HEK293 (cell line): ENCODE results near the gene SOX5.

Source experiments
- GLIS2 ChIP-seq: fragments of 450-650 bp; formaldehyde crosslinking; IDR thresholded peaks from 2 replicates; pipeline ENCODE4 v1.5.1; 2016; ENCODE audit warnings: missing biosample characterization, missing genetic modification characterization
- HOXA7 ChIP-seq: sonication (generic); formaldehyde crosslinking; IDR thresholded peaks from 2 replicates; pipeline ENCODE4 v1.8.1; 2022; ENCODE audit warnings: missing genetic modification reagents, borderline replicate concordance
- KLF10 ChIP-seq: fragments of 450-650 bp; IDR thresholded peaks from 2 replicates; pipeline ENCODE4 v1.5.1; 2018; ENCODE audit warnings: missing biosample characterization, mild to moderate bottlenecking, missing genetic modification characterization
- KLF16 ChIP-seq: fragments of 450-650 bp; formaldehyde crosslinking; IDR thresholded peaks from 2 replicates; pipeline ENCODE4 v1.5.1; 2017; ENCODE audit warnings: missing biosample characterization, missing genetic modification characterization
- MZF1 ChIP-seq: fragments of 450-650 bp; formaldehyde crosslinking; IDR thresholded peaks from 2 replicates; pipeline ENCODE4 v1.5.1; 2017; ENCODE audit warnings: missing biosample characterization, missing genetic modification characterization, borderline replicate concordance
- REPIN1 ChIP-seq: fragments of 450-650 bp; formaldehyde crosslinking; IDR thresholded peaks from 2 replicates; pipeline ENCODE4 v1.5.1; 2017; ENCODE audit warnings: missing biosample characterization, missing genetic modification characterization, low read depth
- ZNF792 ChIP-seq: fragments of 450-650 bp; formaldehyde crosslinking; IDR thresholded peaks from 2 replicates; pipeline ENCODE4 v1.5.1; 2016; ENCODE audit warnings: missing biosample characterization, missing genetic modification characterization
- TF ChIP-seq, protein P1 (sequence below): fragments of 450-650 bp; formaldehyde crosslinking; IDR thresholded peaks from 2 replicates; pipeline ENCODE4 v1.5.1; 2016; ENCODE audit warnings: missing biosample characterization, missing genetic modification characterization
- TF ChIP-seq, protein P2 (sequence below): fragments of 450-650 bp; formaldehyde crosslinking; IDR thresholded peaks from 2 replicates; pipeline ENCODE4 v1.5.1; 2016; ENCODE audit warnings: missing biosample characterization, missing genetic modification characterization
- TF ChIP-seq, protein P3 (sequence below): fragments of 450-650 bp; IDR thresholded peaks from 2 replicates; pipeline ENCODE4 v1.5.1; 2018; ENCODE audit warnings: missing biosample characterization, mild to moderate bottlenecking, missing genetic modification characterization
- TF ChIP-seq, protein P4 (sequence below): fragments of 450-650 bp; formaldehyde crosslinking; IDR thresholded peaks from 2 replicates; pipeline ENCODE4 v1.5.1; 2016; ENCODE audit warnings: missing biosample characterization, missing genetic modification characterization
- TF ChIP-seq, protein P5 (sequence below): fragments of 450-650 bp; formaldehyde crosslinking; IDR thresholded peaks from 2 replicates; pipeline ENCODE4 v1.5.1; 2016; ENCODE audit warnings: missing biosample characterization, missing genetic modification characterization
- TF ChIP-seq, protein P6 (sequence below): fragments of 450-650 bp; formaldehyde crosslinking; IDR thresholded peaks from 2 replicates; pipeline ENCODE4 v1.5.1; 2016; ENCODE audit warnings: missing biosample characterization, missing genetic modification characterization

DNA sequence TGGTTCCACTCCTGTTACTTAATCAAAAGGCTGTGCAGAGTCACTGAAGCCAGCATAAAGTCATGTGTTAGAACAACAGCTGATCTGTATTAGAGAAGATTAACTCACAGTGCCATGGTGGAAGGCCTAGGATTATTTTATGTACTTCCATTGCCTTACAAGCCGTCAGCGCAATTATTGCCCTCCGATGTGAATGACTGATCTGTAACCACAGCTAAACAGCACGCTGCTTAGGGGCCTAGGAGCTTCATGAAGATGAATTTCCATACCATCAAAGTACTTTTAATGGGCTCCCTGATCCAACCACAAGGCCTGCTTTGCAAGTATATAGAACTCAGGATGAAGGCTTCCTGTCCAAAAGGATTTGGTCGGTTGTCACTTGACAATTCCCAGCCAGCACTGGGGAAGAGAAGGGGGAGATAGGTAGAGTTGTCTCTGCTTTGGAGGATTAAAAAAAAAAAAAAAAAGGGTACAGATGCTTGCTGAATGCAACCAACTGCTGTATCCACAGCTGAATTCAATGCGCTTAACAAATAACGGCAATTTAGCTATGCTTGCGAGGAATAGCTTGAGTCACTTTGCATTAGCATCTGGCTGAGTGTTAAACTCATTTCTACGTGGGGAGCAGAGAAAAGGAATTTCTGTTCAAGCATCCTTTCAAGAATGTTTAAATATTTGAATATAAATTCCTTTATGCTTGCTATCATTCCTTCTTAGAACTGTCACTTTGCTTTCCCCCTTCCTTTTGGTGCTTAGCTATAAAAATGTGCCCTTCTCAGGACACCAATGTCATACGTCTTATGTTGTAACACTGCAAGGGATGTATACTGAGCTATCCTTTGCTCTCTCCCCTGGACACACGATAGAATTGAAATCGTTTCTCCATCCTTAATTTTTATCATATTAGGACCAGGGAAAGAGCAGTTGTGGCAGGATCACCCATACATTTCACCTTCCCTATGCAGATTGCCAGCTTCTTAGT lies 387.8 kb downstream of the SOX5 start:
- TF ChIP-seq MZF1 (tag by site-specific recombination) (no peak), ZNF792 (no peak), GLIS2 (tag by site-specific recombination) (no peak), HOXA7 (no peak), KLF10 (tag by site-specific recombination) (no peak), KLF16 (tag by site-specific recombination) (no peak), REPIN1 (tag by site-specific recombination) (no peak)
- TF ChIP-seq, protein P1, sequence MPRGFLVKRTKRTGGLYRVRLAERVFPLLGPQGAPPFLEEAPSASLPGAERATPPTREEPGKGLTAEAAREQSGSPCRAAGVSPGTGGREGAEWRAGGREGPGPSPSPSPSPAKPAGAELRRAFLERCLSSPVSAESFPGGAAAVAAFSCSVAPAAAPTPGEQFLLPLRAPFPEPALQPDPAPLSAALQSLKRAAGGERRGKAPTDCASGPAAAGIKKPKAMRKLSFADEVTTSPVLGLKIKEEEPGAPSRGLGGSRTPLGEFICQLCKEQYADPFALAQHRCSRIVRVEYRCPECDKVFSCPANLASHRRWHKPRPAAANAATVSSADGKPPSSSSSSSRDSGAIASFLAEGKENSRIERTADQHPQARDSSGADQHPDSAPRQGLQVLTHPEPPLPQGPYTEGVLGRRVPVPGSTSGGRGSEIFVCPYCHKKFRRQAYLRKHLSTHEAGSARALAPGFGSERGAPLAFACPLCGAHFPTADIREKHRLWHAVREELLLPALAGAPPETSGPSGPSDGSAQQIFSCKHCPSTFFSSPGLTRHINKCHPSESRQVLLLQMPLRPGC (tag by site-specific recombination) = no peak
- TF ChIP-seq, protein P2, sequence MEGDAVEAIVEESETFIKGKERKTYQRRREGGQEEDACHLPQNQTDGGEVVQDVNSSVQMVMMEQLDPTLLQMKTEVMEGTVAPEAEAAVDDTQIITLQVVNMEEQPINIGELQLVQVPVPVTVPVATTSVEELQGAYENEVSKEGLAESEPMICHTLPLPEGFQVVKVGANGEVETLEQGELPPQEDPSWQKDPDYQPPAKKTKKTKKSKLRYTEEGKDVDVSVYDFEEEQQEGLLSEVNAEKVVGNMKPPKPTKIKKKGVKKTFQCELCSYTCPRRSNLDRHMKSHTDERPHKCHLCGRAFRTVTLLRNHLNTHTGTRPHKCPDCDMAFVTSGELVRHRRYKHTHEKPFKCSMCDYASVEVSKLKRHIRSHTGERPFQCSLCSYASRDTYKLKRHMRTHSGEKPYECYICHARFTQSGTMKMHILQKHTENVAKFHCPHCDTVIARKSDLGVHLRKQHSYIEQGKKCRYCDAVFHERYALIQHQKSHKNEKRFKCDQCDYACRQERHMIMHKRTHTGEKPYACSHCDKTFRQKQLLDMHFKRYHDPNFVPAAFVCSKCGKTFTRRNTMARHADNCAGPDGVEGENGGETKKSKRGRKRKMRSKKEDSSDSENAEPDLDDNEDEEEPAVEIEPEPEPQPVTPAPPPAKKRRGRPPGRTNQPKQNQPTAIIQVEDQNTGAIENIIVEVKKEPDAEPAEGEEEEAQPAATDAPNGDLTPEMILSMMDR (tag by site-specific recombination) = no peak
- TF ChIP-seq, protein P3, sequence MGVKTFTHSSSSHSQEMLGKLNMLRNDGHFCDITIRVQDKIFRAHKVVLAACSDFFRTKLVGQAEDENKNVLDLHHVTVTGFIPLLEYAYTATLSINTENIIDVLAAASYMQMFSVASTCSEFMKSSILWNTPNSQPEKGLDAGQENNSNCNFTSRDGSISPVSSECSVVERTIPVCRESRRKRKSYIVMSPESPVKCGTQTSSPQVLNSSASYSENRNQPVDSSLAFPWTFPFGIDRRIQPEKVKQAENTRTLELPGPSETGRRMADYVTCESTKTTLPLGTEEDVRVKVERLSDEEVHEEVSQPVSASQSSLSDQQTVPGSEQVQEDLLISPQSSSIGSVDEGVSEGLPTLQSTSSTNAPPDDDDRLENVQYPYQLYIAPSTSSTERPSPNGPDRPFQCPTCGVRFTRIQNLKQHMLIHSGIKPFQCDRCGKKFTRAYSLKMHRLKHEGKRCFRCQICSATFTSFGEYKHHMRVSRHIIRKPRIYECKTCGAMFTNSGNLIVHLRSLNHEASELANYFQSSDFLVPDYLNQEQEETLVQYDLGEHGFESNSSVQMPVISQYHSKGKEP = no peak
- TF ChIP-seq, protein P4, sequence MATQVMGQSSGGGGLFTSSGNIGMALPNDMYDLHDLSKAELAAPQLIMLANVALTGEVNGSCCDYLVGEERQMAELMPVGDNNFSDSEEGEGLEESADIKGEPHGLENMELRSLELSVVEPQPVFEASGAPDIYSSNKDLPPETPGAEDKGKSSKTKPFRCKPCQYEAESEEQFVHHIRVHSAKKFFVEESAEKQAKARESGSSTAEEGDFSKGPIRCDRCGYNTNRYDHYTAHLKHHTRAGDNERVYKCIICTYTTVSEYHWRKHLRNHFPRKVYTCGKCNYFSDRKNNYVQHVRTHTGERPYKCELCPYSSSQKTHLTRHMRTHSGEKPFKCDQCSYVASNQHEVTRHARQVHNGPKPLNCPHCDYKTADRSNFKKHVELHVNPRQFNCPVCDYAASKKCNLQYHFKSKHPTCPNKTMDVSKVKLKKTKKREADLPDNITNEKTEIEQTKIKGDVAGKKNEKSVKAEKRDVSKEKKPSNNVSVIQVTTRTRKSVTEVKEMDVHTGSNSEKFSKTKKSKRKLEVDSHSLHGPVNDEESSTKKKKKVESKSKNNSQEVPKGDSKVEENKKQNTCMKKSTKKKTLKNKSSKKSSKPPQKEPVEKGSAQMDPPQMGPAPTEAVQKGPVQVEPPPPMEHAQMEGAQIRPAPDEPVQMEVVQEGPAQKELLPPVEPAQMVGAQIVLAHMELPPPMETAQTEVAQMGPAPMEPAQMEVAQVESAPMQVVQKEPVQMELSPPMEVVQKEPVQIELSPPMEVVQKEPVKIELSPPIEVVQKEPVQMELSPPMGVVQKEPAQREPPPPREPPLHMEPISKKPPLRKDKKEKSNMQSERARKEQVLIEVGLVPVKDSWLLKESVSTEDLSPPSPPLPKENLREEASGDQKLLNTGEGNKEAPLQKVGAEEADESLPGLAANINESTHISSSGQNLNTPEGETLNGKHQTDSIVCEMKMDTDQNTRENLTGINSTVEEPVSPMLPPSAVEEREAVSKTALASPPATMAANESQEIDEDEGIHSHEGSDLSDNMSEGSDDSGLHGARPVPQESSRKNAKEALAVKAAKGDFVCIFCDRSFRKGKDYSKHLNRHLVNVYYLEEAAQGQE (tag by site-specific recombination) = no peak
- TF ChIP-seq, protein P5, sequence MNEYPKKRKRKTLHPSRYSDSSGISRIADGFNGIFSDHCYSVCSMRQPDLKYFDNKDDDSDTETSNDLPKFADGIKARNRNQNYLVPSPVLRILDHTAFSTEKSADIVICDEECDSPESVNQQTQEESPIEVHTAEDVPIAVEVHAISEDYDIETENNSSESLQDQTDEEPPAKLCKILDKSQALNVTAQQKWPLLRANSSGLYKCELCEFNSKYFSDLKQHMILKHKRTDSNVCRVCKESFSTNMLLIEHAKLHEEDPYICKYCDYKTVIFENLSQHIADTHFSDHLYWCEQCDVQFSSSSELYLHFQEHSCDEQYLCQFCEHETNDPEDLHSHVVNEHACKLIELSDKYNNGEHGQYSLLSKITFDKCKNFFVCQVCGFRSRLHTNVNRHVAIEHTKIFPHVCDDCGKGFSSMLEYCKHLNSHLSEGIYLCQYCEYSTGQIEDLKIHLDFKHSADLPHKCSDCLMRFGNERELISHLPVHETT (tag by site-specific recombination) = no peak
- TF ChIP-seq, protein P6, sequence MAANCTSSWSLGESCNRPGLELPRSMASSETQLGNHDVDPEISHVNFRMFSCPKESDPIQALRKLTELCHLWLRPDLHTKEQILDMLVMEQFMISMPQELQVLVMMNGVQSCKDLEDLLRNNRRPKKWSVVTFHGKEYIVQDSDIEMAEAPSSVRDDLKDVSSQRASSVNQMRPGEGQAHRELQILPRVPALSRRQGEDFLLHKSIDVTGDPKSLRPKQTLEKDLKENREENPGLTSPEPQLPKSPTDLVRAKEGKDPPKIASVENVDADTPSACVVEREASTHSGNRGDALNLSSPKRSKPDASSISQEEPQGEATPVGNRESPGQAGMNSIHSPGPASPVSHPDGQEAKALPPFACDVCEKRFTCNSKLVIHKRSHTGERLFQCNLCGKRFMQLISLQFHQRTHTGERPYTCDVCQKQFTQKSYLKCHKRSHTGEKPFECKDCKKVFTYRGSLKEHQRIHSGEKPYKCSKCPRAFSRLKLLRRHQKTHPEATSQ (tag by site-specific recombination) = no peak
